ENCODE results near the gene ATOX1.
"Not testable (repeated sequence)": the region's sequence is repeated elsewhere in the genome, so short reads cannot be mapped to it uniquely, and the experiment has no call there.

Gene ATOX1

DNA sequence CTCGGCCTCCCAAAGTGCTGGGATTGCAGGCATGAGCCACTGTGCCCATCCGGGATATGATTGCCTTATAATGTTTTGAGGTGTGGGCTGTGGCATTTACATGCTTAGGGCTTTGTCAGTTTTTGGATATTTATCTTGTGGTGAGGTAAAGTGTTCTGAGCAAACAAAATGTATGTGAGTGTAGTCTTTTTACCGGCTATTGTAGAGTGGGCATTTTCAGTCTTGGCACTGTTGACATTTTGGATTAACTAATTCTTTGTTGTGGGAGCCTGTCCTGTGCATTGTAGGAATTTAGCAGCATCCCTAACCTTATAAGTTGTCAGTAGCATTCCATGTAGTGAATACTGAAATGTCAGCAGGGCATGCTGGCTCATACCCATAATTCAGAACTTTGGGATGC lies 34.9 kb upstream of the ATOX1 start:
- TF ChIP-seq, protein P1, sequence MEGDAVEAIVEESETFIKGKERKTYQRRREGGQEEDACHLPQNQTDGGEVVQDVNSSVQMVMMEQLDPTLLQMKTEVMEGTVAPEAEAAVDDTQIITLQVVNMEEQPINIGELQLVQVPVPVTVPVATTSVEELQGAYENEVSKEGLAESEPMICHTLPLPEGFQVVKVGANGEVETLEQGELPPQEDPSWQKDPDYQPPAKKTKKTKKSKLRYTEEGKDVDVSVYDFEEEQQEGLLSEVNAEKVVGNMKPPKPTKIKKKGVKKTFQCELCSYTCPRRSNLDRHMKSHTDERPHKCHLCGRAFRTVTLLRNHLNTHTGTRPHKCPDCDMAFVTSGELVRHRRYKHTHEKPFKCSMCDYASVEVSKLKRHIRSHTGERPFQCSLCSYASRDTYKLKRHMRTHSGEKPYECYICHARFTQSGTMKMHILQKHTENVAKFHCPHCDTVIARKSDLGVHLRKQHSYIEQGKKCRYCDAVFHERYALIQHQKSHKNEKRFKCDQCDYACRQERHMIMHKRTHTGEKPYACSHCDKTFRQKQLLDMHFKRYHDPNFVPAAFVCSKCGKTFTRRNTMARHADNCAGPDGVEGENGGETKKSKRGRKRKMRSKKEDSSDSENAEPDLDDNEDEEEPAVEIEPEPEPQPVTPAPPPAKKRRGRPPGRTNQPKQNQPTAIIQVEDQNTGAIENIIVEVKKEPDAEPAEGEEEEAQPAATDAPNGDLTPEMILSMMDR (conservative IDR thresholded peaks at IDR 0.05; ENCODE audit: low read length) = no peak
- no peak for DNase-seq (ENCODE audit: low read depth)
- H3K4me3 ChIP-seq (ENCODE audit: low read length) = no peak overlapping the region

DNA sequence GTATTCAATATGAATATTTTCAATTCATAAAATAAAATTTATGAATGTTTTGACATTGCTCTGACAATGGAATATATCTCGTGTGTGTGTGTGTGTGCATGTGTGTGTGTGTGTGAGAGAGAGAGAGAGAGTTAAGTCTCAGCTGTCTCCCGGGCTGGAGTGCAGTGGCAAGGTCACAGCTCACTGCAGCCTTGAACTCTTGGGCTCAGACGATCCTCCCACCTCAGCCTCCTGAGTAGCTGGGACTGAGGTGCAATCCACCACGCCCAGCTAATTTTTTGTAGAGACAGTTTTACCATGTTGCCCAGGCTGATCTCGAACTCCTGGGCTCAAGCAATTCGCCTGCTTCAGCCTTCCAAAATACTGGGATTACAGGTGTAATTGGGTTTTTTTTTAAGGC lies 29.4 kb upstream of the ATOX1 start:
- TF ChIP-seq, protein P1 (conservative IDR thresholded peaks at IDR 0.05; ENCODE audit: low read length) = no peak
- H3K4me3 ChIP-seq (ENCODE audit: low read length) = no peak overlapping the region
- no peak for DNase-seq (ENCODE audit: low read depth)

DNA sequence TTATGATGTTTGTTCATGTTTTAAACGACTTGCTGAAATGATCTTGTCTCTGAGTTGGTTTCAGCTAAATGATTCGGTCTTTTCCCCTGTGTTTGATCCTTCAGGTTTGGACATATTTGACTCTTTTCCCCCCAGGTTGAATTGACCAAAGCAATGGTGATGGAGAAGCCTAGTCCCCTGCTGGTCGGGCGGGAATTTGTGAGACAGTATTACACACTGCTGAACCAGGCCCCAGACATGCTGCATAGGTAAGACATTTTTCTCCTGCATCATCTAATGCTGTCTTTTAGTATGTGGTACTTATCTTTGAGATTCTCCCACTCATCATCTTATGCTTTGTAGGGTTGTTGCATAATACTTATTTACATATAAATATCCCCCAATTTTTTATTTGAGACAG lies 28.0 kb upstream of the ATOX1 start:
- TF ChIP-seq, protein P1 (conservative IDR thresholded peaks at IDR 0.05; ENCODE audit: low read length) = no peak
- no peak overlapping the region for H3K4me3 ChIP-seq (ENCODE audit: low read length)
- DNase-seq (ENCODE audit: low read depth) = no peak

DNA sequence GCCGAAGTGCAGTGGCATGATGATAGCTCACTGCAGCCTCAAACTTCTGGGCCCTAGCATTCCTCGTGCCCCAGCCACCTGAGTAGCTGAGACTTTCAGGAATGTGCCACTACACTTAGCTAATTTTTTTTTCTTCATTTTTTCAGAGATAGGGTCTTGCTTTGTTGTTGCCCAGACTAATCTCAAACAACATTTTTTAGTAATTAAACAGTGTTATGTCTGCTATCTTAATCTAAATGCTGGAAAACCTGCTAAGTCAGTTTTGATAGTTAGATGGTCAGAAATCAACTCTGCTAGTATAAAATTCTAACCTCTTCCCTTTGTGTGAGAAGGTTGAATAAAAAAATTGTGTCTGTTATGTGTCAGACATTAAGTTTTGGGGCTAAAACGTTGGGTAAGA lies 25.7 kb upstream of the ATOX1 start:
- DNase-seq (ENCODE audit: low read depth) = no peak
- TF ChIP-seq, protein P1 (conservative IDR thresholded peaks at IDR 0.05; ENCODE audit: low read length) = no peak
- no peak overlapping the region for H3K4me3 ChIP-seq (ENCODE audit: low read length)

DNA sequence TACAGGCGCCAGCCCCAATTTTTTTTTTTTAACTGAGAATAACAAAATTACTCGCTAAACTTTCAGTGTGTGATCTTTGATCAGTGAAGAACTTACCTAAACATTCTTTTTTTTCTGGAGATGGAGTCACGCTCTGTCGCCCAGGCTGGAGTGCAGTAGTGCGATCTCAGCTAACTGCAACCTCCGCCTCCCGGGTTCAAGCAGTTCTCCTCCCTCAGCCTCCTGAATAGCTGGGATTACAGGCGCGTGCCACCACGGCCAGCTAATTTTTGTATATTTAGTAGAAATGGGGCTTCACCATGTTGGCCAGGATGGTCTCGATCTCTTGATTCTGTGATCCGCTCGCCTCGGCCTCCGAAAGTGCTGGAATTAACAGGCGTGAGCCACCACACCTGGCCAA lies 25.2 kb upstream of the ATOX1 start:
- DNase-seq (ENCODE audit: low read depth); H3K4me3 ChIP-seq (ENCODE audit: low read length): not testable (repeated sequence)

DNA sequence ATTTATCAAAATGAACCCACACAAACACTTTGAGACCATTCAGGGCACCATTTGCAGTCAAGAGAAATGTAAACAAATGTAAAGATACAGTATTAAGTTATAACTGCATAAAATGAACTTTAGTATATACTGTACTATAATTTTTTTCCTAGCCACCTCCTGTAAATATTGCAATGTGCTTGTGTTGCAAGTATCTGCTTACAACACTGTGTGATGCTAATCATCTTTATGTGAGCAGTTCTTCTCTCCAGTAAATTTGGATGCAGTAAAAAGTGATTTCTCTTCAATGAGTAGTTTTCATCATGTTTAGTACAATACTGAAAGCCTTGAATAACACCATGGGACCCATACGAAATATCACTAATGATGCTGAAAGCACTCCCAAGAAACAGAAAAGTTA lies 22.8 kb upstream of the ATOX1 start:
- DNase-seq (ENCODE audit: low read depth) = peak; percentile 24
- no peak overlapping the region for H3K4me3 ChIP-seq (ENCODE audit: low read length)
- TF ChIP-seq, protein P1 (conservative IDR thresholded peaks at IDR 0.05; ENCODE audit: low read length) = no peak

DNA sequence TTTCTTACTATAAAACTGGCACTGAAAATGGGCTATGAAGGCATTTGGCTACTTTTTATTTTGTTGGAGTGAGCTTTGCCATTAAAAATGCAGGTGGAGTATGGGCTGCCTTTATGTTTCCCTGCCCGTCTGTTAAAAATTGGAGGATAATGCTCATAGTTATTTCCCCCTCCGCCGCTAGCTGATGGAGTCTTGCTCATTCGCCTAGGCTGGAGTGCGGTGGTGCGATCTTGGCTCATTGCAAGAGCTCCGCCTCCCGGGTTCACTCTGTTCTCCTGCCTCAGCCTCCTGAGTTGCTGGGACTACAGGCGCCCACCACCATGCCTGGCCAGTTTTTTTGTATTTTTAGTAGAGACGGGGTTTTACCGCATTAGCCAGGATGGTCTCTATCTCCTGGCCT lies 21.9 kb upstream of the ATOX1 start:
- TF ChIP-seq, protein P1 (conservative IDR thresholded peaks at IDR 0.05; ENCODE audit: low read length) = no peak
- H3K4me3 ChIP-seq (ENCODE audit: low read length) = no peak overlapping the region
- DNase-seq (ENCODE audit: low read depth) = no peak

DNA sequence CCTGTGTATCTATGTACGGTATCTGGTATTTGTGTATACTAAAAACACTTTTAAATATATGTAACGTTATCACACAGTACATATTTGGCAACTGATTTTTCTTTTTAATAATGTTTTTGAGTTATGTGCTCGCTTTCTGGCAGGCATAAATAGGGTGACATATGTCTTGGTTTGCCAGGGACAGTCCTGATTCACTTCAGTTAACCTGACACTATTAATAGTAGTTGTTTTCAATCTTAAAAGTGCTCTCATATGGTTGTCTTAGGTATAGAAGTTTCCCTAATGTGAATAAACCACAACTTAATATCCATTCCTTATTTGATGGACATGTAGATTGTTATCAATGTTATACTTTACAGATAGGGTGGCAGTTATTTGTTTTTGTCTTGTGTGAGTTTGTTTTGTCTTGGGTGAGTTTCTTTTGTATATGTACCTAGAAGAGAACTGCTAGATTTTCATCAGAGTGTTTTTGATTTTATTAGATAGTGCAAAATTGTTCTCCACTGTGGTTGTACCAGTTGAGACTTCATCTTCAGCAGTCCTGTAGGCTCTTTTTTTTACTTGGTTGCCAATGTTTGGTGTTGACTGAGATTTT lies 21.2 kb upstream of the ATOX1 start:
- no peak overlapping the region for H3K4me3 ChIP-seq (ENCODE audit: low read length)
- DNase-seq (ENCODE audit: low read depth) = no peak
- TF ChIP-seq, protein P1 (conservative IDR thresholded peaks at IDR 0.05; ENCODE audit: low read length) = no peak

All from AG10803 (cell line).